Activated CD4-positive, CD25-positive, alpha-beta regulatory T cell treated with anti-CD3 and anti-CD28 coated beads, Interleukin-2, amount 50 U/mL, for 16 hours (primary cell): ENCODE results near the gene OR1M1.
"Not testable (repeated sequence)": the region's sequence is repeated elsewhere in the genome, so short reads cannot be mapped to it uniquely, and the experiment has no call there.

Source experiments
- DNase-seq: peaks from one replicate; pipeline ENCODE4 v3.0.0-alpha.2; 2020; ENCODE audit warnings: low read depth, low spot score

The OR1M1 gene

GRCh38 chr19:9086761-9087160, at the start of gene OR1M1:
Gene OR1M1, plus strand, starts transcription at chr19:9087061. Its CDS starts 6,184 bp downstream, at chr19:9093245.
- no peak for DNase-seq

- no peak for DNase-seq
Observed at GRCh38 chr19:9037400-9038062, 49.3 kb upstream of the OR1M1 start.

GRCh38 chr19:9039728-9040127, 47.1 kb upstream of the OR1M1 start:
- no peak for DNase-seq

- DNase-seq: no peak
Observed at GRCh38 chr19:9040131-9040530, 46.7 kb upstream of the OR1M1 start.

GRCh38 chr19:9041023-9041422, 45.8 kb upstream of the OR1M1 start:
- no peak for DNase-seq

- no peak for DNase-seq
Observed at GRCh38 chr19:9043524-9043923, 43.3 kb upstream of the OR1M1 start.

GRCh38 chr19:9044449-9044848, 42.4 kb upstream of the OR1M1 start:
- no peak for DNase-seq

- DNase-seq: no peak
Observed at GRCh38 chr19:9046694-9047093, 40.2 kb upstream of the OR1M1 start.

- no peak for DNase-seq
Observed at GRCh38 chr19:9052894-9053293, 34.0 kb upstream of the OR1M1 start.

- not testable (repeated sequence) for DNase-seq
Observed at GRCh38 chr19:9053674-9054073, 33.2 kb upstream of the OR1M1 start.

- DNase-seq: no peak
Observed at GRCh38 chr19:9054207-9054606, 32.7 kb upstream of the OR1M1 start.

- no peak for DNase-seq
Observed at GRCh38 chr19:9054765-9055164, 32.1 kb upstream of the OR1M1 start.

- DNase-seq: not testable (repeated sequence)
Observed at GRCh38 chr19:9056131-9056530, 30.7 kb upstream of the OR1M1 start.

- no peak for DNase-seq
Observed at GRCh38 chr19:9057505-9058258, 29.2 kb upstream of the OR1M1 start.

GRCh38 chr19:9058905-9059667, 27.8 kb upstream of the OR1M1 start:
- DNase-seq: no peak

GRCh38 chr19:9060564-9061340, 26.1 kb upstream of the OR1M1 start:
- no peak for DNase-seq

- no peak for DNase-seq
Observed at GRCh38 chr19:9061879-9062278, 25.0 kb upstream of the OR1M1 start.

- DNase-seq: no peak
Observed at GRCh38 chr19:9065457-9066014, 21.3 kb upstream of the OR1M1 start.

GRCh38 chr19:9070066-9070465, 16.8 kb upstream of the OR1M1 start:
- no peak for DNase-seq

- DNase-seq: not testable (repeated sequence)
Observed at GRCh38 chr19:9071720-9072119, 15.1 kb upstream of the OR1M1 start.

GRCh38 chr19:9073806-9074205, 13.1 kb upstream of the OR1M1 start:
- no peak for DNase-seq
